ENCODE measurements around the gene ALK. TPM values are rescaled to one million over a fixed set of nuclear protein-coding genes. Genes with fewer than 3 reads are reported as not detected.

ALK gene
- polyA plus RNA-seq, 1 of the 3 experiments (the other 2 are of a cell fraction) = 0.30 TPM

DNA sequence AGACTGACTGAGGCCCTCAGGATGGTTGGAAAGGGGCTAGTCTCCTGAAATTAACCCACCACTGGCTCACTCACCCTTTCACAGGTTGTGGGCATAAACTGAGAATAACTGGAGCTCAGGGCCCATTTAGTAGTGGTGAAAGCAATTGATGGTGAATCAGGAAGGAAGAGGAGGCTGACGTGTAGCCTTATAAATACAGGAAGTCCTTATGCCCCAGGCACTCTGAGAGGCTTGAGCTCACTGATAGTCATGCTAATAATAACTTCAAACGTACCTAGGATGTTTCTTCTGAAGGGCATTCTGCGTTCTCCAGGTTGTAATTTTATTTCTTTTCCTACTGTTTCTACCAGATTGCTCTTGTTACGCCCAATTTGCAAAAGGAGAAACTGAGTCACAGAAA is 477.8 kb downstream of the ALK start:
- CTCF ChIA-PET = interaction anchor here (0.8 to 1.5 kb wide), 3 partner anchors 33 to 147 kb away, joined by 3 read pairs; no protein-coding TSS in a partner anchor
- no peak for DNase-seq

DNA sequence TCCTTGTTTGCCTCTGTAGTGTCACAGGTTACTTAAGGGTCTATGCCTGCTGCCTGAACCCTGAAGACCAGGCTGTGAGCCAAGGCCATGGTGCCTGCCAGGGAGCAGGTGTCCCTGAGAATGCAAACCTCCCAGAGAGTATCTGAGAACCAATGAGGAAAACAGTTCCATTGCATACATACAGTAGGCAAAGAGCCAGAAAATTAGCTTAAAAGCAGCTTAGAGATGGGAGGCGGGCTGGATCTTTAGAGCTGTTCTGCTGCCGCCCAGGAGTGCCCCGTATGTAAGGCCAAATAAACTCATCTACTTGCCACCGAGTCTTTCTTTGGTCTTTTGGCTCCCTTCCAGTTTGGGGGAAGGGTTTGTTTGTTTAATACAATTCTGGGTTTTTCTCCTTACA is 478.2 kb downstream of the ALK start:
- H3K27ac ChIP-seq (ENCODE audit: low read depth in 2 of 2, low read length in 1 of 2) = peak overlapping the region in 1 of 2 experiments; percentile 48; a peak in 2 of 4 replicates
- no peaks in the 10 kb centered on the region for H4K20me1 ChIP-seq (ENCODE audit: insufficient read depth)
- no peak overlapping the region for H2AFZ ChIP-seq (ENCODE audit: low read depth)
- peaks cover 0 to 49% of the 10 kb centered on the region in 2 experiments; a peak in 3 of 4 replicates for H3K4me1 ChIP-seq (ENCODE audit: control insufficient read depth in 1 of 2, insufficient read depth in 2 of 2, low read depth in 1 of 2, low read length in 1 of 2)
- no peaks in the 10 kb centered on the region for H3K9me3 ChIP-seq
- H3K27me3 ChIP-seq (ENCODE audit: insufficient read depth) = no peaks in the 10 kb centered on the region
- no peaks in the 10 kb centered on the region for H3F3A ChIP-seq (replicated peaks; ENCODE audit: insufficient read depth)
- H3K9me2 ChIP-seq = no peaks in the 10 kb centered on the region
- H3K4me3 ChIP-seq (ENCODE audit: low read depth in 2 of 2, low read length in 1 of 2) = no peak overlapping the region
- ChIA-PET CTCF (interaction anchor here (1.5 kb wide), 1 partner anchor 33 kb away, joined by 3 read pairs; no protein-coding TSS in a partner anchor), POLR2A (no interaction called here)
- WGBS (ENCODE audit: low lambda C conversion rate) = 30% methylated on average over 4 of the region's 4 CpGs
- H3K4me2 ChIP-seq = no peak overlapping the region
- no peaks in the 10 kb centered on the region for H3K79me2 ChIP-seq (ENCODE audit: insufficient read depth)
- no peak for DNase-seq
- no peak overlapping the region for H3K9ac ChIP-seq
- no peaks in the 10 kb centered on the region for H3K36me3 ChIP-seq (replicated peaks in 1 of 2; ENCODE audit: control insufficient read depth in 1 of 2, insufficient read depth in 2 of 2, low read length in 1 of 2)
- no peak for TF ChIP-seq MXI1 (IDR thresholded peaks at IDR 0.05; ENCODE audit: low read depth, low read length)
- TF ChIP-seq, protein P1, sequence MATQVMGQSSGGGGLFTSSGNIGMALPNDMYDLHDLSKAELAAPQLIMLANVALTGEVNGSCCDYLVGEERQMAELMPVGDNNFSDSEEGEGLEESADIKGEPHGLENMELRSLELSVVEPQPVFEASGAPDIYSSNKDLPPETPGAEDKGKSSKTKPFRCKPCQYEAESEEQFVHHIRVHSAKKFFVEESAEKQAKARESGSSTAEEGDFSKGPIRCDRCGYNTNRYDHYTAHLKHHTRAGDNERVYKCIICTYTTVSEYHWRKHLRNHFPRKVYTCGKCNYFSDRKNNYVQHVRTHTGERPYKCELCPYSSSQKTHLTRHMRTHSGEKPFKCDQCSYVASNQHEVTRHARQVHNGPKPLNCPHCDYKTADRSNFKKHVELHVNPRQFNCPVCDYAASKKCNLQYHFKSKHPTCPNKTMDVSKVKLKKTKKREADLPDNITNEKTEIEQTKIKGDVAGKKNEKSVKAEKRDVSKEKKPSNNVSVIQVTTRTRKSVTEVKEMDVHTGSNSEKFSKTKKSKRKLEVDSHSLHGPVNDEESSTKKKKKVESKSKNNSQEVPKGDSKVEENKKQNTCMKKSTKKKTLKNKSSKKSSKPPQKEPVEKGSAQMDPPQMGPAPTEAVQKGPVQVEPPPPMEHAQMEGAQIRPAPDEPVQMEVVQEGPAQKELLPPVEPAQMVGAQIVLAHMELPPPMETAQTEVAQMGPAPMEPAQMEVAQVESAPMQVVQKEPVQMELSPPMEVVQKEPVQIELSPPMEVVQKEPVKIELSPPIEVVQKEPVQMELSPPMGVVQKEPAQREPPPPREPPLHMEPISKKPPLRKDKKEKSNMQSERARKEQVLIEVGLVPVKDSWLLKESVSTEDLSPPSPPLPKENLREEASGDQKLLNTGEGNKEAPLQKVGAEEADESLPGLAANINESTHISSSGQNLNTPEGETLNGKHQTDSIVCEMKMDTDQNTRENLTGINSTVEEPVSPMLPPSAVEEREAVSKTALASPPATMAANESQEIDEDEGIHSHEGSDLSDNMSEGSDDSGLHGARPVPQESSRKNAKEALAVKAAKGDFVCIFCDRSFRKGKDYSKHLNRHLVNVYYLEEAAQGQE (IDR thresholded peaks at IDR 0.05; ENCODE audit: low read depth, low read length) = no peak
- no peak for TF ChIP-seq YY1 (IDR thresholded peaks at IDR 0.05; ENCODE audit: low read depth)
- TF ChIP-seq FOXJ3 (CRISPR knock-in tag; IDR thresholded peaks at IDR 0.05) = no peak
- TF ChIP-seq EZH2phosphoT487 (IDR thresholded peaks at IDR 0.05; ENCODE audit: borderline replicate concordance, low read depth) = no peak
- no peak for TF ChIP-seq MEF2A (IDR thresholded peaks at IDR 0.05; ENCODE audit: borderline replicate concordance, low read depth)
- TF ChIP-seq, protein P2, sequence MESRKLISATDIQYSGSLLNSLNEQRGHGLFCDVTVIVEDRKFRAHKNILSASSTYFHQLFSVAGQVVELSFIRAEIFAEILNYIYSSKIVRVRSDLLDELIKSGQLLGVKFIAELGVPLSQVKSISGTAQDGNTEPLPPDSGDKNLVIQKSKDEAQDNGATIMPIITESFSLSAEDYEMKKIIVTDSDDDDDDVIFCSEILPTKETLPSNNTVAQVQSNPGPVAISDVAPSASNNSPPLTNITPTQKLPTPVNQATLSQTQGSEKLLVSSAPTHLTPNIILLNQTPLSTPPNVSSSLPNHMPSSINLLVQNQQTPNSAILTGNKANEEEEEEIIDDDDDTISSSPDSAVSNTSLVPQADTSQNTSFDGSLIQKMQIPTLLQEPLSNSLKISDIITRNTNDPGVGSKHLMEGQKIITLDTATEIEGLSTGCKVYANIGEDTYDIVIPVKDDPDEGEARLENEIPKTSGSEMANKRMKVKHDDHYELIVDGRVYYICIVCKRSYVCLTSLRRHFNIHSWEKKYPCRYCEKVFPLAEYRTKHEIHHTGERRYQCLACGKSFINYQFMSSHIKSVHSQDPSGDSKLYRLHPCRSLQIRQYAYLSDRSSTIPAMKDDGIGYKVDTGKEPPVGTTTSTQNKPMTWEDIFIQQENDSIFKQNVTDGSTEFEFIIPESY (IDR thresholded peaks at IDR 0.05; ENCODE audit: borderline replicate concordance, low read depth) = no peak

More for the DNA sequence above, 477.8 kb downstream of the ALK start:
- H3K27me3 ChIP-seq (ENCODE audit: insufficient read depth) = no peaks in the 10 kb centered on the region
- no peaks in the 10 kb centered on the region for H3K36me3 ChIP-seq (replicated peaks in 1 of 2; ENCODE audit: control insufficient read depth in 1 of 2, insufficient read depth in 2 of 2, low read length in 1 of 2)
- peaks cover 0 to 51% of the 10 kb centered on the region in 2 experiments; a peak in 3 of 4 replicates for H3K4me1 ChIP-seq (ENCODE audit: control insufficient read depth in 1 of 2, insufficient read depth in 2 of 2, low read depth in 1 of 2, low read length in 1 of 2)
- peak overlapping the region in 1 of 2 experiments; percentile 48; a peak in 2 of 4 replicates for H3K27ac ChIP-seq (ENCODE audit: low read depth in 2 of 2, low read length in 1 of 2)
- H3K4me2 ChIP-seq = no peak overlapping the region
- no peak overlapping the region for H3K9ac ChIP-seq
- TF ChIP-seq, protein P3, sequence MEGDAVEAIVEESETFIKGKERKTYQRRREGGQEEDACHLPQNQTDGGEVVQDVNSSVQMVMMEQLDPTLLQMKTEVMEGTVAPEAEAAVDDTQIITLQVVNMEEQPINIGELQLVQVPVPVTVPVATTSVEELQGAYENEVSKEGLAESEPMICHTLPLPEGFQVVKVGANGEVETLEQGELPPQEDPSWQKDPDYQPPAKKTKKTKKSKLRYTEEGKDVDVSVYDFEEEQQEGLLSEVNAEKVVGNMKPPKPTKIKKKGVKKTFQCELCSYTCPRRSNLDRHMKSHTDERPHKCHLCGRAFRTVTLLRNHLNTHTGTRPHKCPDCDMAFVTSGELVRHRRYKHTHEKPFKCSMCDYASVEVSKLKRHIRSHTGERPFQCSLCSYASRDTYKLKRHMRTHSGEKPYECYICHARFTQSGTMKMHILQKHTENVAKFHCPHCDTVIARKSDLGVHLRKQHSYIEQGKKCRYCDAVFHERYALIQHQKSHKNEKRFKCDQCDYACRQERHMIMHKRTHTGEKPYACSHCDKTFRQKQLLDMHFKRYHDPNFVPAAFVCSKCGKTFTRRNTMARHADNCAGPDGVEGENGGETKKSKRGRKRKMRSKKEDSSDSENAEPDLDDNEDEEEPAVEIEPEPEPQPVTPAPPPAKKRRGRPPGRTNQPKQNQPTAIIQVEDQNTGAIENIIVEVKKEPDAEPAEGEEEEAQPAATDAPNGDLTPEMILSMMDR (IDR thresholded peaks at IDR 0.05) = no peak
- TF ChIP-seq JUND (IDR thresholded peaks at IDR 0.05) = no peak
- no peak for TF ChIP-seq RXRA (IDR thresholded peaks at IDR 0.05; ENCODE audit: borderline replicate concordance, low read depth)
- no peak for TF ChIP-seq FOXM1 (IDR thresholded peaks at IDR 0.05; ENCODE audit: low read depth)
- TF ChIP-seq SMC3 (IDR thresholded peaks at IDR 0.05; ENCODE audit: low read depth, low read length) = no peak
- TF ChIP-seq TEAD4 (IDR thresholded peaks at IDR 0.05; ENCODE audit: borderline replicate concordance, insufficient read depth) = no peak
- no peak for TF ChIP-seq EP300 (IDR thresholded peaks at IDR 0.05; ENCODE audit: borderline replicate concordance in 1 of 2, low read depth in 1 of 2, low read length in 1 of 2)
- TF ChIP-seq MXI1 (IDR thresholded peaks at IDR 0.05; ENCODE audit: low read depth, low read length) = no peak
- TF ChIP-seq GATA2 (CRISPR knock-in tag; IDR thresholded peaks at IDR 0.05) = no peak
- TF ChIP-seq, protein P4, sequence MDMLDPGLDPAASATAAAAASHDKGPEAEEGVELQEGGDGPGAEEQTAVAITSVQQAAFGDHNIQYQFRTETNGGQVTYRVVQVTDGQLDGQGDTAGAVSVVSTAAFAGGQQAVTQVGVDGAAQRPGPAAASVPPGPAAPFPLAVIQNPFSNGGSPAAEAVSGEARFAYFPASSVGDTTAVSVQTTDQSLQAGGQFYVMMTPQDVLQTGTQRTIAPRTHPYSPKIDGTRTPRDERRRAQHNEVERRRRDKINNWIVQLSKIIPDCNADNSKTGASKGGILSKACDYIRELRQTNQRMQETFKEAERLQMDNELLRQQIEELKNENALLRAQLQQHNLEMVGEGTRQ (IDR thresholded peaks at IDR 0.05; ENCODE audit: borderline replicate concordance, low read depth, low read length) = no peak
- no peak for TF ChIP-seq EZH2phosphoT487 (IDR thresholded peaks at IDR 0.05; ENCODE audit: borderline replicate concordance, low read depth)
- TF ChIP-seq NFIC (IDR thresholded peaks at IDR 0.05; ENCODE audit: borderline replicate concordance) = no peak
- no peak for TF ChIP-seq RCOR1 (IDR thresholded peaks at IDR 0.05; ENCODE audit: low read length)
- no peak for TF ChIP-seq TCF12 (IDR thresholded peaks at IDR 0.05)
- TF ChIP-seq SIN3A (IDR thresholded peaks at IDR 0.05; ENCODE audit: borderline replicate concordance, low read depth, low read length) = no peak
- TF ChIP-seq, protein P5, sequence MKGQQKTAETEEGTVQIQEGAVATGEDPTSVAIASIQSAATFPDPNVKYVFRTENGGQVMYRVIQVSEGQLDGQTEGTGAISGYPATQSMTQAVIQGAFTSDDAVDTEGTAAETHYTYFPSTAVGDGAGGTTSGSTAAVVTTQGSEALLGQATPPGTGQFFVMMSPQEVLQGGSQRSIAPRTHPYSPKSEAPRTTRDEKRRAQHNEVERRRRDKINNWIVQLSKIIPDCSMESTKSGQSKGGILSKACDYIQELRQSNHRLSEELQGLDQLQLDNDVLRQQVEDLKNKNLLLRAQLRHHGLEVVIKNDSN (IDR thresholded peaks at IDR 0.05; ENCODE audit: borderline replicate concordance, low read depth) = no peak
- no peak for TF ChIP-seq TAF1 (IDR thresholded peaks at IDR 0.05; ENCODE audit: borderline replicate concordance, low read depth, low read length)
- H3K4me3 ChIP-seq (ENCODE audit: low read depth in 2 of 2, low read length in 1 of 2) = no peak overlapping the region
- H3K9me2 ChIP-seq = no peaks in the 10 kb centered on the region
- no peaks in the 10 kb centered on the region for H3F3A ChIP-seq (replicated peaks; ENCODE audit: insufficient read depth)
- no peak overlapping the region for H2AFZ ChIP-seq (ENCODE audit: low read depth)
- H3K9me3 ChIP-seq = no peaks in the 10 kb centered on the region
- no peaks in the 10 kb centered on the region for H3K79me2 ChIP-seq (ENCODE audit: insufficient read depth)
- 23% methylated on average over 4 of the region's 4 CpGs for WGBS (ENCODE audit: low lambda C conversion rate)
- no peaks in the 10 kb centered on the region for H4K20me1 ChIP-seq (ENCODE audit: insufficient read depth)
- POLR2A ChIA-PET = no interaction called here
